CD4-positive, alpha-beta memory T cell (primary cell): Measurements from ENCODE around the gene PLIN4. TPM values are rescaled to one million over a fixed set of nuclear protein-coding genes. Genes with fewer than 3 reads are reported as not detected.

Source experiments
- CTCF ChIA-PET: fragments of 350-600 bp; sonication (Branson Sonifier 250); formaldehyde crosslinking; loops from one replicate; lab custom pipeline; 2021; ENCODE audit warnings: inconsistent platforms; ENCODE audit not compliant: partially characterized antibody; lab: Charles Lee
- POLR2A ChIA-PET: fragments of 350-600 bp; sonication (Branson Sonifier 250); formaldehyde crosslinking; loops from one replicate; lab custom pipeline; 2021; ENCODE audit not compliant: partially characterized antibody; lab: Charles Lee
- DNase-seq, 5 donors: peaks; one replicate each; pipeline versions ENCODE4 v3.0.0 to v3.0.0-alpha.2; 2020 to 2022; ENCODE audit warnings: mixed read lengths in 1 of 5
- H3K27ac ChIP-seq: one replicate; pipeline ENCODE4 v1.7.0; 2013; ENCODE audit warnings: low read depth, low read length
- H3K27me3 ChIP-seq: 2 replicates; pipeline ENCODE4 v1.7.0; 2013; ENCODE audit warnings: mild to moderate bottlenecking, low read length, moderate library complexity; ENCODE audit not compliant: insufficient read depth
- H3K36me3 ChIP-seq: 2 replicates; pipeline ENCODE4 v1.7.0; 2013; ENCODE audit warnings: mild to moderate bottlenecking, low read length, moderate library complexity; ENCODE audit not compliant: insufficient read depth
- H3K4me1 ChIP-seq: 2 replicates; pipeline ENCODE4 v1.7.0; 2013; ENCODE audit warnings: mild to moderate bottlenecking, low read length, moderate library complexity; ENCODE audit not compliant: insufficient read depth
- H3K4me3 ChIP-seq, 2 donors: one replicate each; pipeline ENCODE4 v1.7.0; 2013; ENCODE audit warnings: low read length in 2 of 2, mild to moderate bottlenecking in 1 of 2
- H3K9me3 ChIP-seq, 2 donors: one replicate each; pipeline ENCODE4 v1.7.0; 2013; ENCODE audit warnings: low read length in 2 of 2, control low read depth in 1 of 2; ENCODE audit not compliant: control insufficient read depth in 1 of 2
- H3K27ac Mint-ChIP-seq, 7 donors: one replicate each; pipeline ENCODE4 v1.8.0; 2020 to 2021; ENCODE audit warnings: mixed read lengths in 7 of 7, mild to moderate bottlenecking in 6 of 7, inconsistent platforms in 3 of 7, moderate library complexity in 3 of 7
- H3K27me3 Mint-ChIP-seq, 2 donors: one replicate each; pipeline ENCODE4 v1.8.0; 2020 to 2021; ENCODE audit warnings: mixed read lengths in 2 of 2
- H3K36me3 Mint-ChIP-seq, 2 donors: one replicate each; pipeline ENCODE4 v1.8.0; 2020 to 2021; ENCODE audit warnings: mixed read lengths in 2 of 2, inconsistent platforms in 1 of 2, mild to moderate bottlenecking in 1 of 2
- H3K4me1 Mint-ChIP-seq, 4 donors: one replicate each; pipeline ENCODE4 v1.8.0; 2020 to 2021; ENCODE audit warnings: mixed read lengths in 4 of 4, mild to moderate bottlenecking in 1 of 4
- H3K4me3 Mint-ChIP-seq, 8 donors: one replicate each; pipeline ENCODE4 v1.8.0; 2020 to 2021; ENCODE audit warnings: mixed read lengths in 8 of 8, mild to moderate bottlenecking in 7 of 8, moderate library complexity in 6 of 8, inconsistent platforms in 3 of 8
- H3K9me3 Mint-ChIP-seq, 8 donors: one replicate each; pipeline ENCODE4 v1.8.0; 2020 to 2021; ENCODE audit warnings: mixed read lengths in 8 of 8, mild to moderate bottlenecking in 5 of 8, inconsistent platforms in 3 of 8, moderate library complexity in 1 of 8
- intact Hi-C: fragments of 100-400 bp; cut with micrococcal nuclease; formaldehyde crosslinking; loops from one replicate; pipeline ENCODE4 v1.15.1; 2023
- polyA plus RNA-seq, 2 donors: library from polyadenylated mRNA; unstranded; fragments of 300-500 nt; fragmentation: Illumina TruSeq; gene quantifications; one replicate each; pipeline ENCODE4 v1.2.3, GENCODE V29; 2021
- total RNA-seq, 2 experiments: library from RNA; stranded (reverse); gene quantifications; one replicate each; pipeline ENCODE4 v1.2.3, GENCODE V29; 2021

PLIN4 gene
- total and polyA plus RNA-seq, 4 experiments from 2014 or later, result 0.14 to 0.22 (median 0.17) TPM; not detected in 1

GRCh38 chr19:4483385-4483784 lies 34.9 kb downstream of the PLIN4 start:
- Mint-ChIP-seq H3K27me3 (no peaks in the 10 kb centered on the region), H3K36me3 (peaks cover 14 to 20% of the 10 kb centered on the region in 2 donors), H3K9me3 (no peaks in the 10 kb centered on the region), H3K4me1 (peaks cover 0 to 4% (median 1%) of the 10 kb centered on the region in 4 donors), H3K4me3 (no peak overlapping the region), H3K27ac (peak overlapping the region in 2 of 7 donors; percentile 20 to 68)
- Histone ChIP-seq H3K27ac (no peak overlapping the region), H3K36me3 (peaks cover 7% of the 10 kb centered on the region), H3K9me3 (no peaks in the 10 kb centered on the region), H3K4me3 (no peak overlapping the region), H3K4me1 (no peaks in the 10 kb centered on the region), H3K27me3 (no peaks in the 10 kb centered on the region)
- ChIA-PET CTCF (interaction anchor here (0.7 kb wide), 1 partner anchor 12 kb away, joined by 4 read pairs; no protein-coding TSS in a partner anchor), POLR2A (no interaction called here)
- intact Hi-C loops, result no loop called here
- no peak for DNase-seq

DNA sequence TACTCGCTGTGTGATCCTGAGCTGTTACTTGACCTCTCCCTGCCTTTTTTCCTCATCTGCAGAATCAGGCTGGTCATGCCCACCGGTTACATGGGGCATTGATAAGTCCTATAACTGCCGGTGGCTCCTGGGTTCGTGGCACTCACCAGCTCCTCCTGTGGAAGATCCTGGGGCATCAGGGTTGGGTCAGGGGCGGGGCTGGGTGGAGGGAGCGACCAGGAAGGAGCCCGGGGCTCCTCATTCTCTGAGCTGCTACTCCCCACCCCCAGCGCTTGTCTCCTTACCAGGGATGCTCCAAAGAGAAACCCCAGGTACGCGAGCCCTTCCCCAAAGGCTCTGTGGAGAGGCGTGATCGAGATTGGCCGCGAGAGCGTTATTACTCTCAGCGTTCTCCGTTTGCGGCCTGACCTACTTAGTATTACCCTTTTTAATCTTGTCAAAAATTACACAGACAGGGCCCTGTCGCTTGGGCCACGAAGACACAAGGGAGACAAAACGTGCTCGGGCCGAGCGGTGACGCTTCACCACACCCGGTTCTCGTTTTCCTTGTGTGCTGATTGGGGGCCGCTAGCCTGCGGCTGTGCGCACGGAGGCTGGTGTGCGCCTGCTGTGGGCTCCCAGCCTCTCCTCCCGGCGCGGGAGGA lies 35.4 kb downstream of the PLIN4 start:
- H3K27ac Mint-ChIP-seq, result no peak overlapping the region
- ChIA-PET CTCF (no interaction called here), POLR2A (no interaction called here)
- H3K4me3 ChIP-seq, result no peak overlapping the region
- intact Hi-C loops, result no loop called here
- peaks cover 14 to 20% of the 10 kb centered on the region in 2 donors for H3K36me3 Mint-ChIP-seq
- no peak overlapping the region for H3K4me3 Mint-ChIP-seq
- H3K9me3 Mint-ChIP-seq, result no peaks in the 10 kb centered on the region
- no peaks in the 10 kb centered on the region for H3K4me1 ChIP-seq
- H3K27me3 Mint-ChIP-seq, result no peaks in the 10 kb centered on the region
- no peak for DNase-seq
- H3K36me3 ChIP-seq, result peaks cover 7% of the 10 kb centered on the region
- H3K27ac ChIP-seq, result no peak overlapping the region
- no peaks in the 10 kb centered on the region for H3K27me3 ChIP-seq
- H3K4me1 Mint-ChIP-seq, result peaks cover 0 to 4% (median 1%) of the 10 kb centered on the region in 4 donors
- no peaks in the 10 kb centered on the region for H3K9me3 ChIP-seq

- Mint-ChIP-seq H3K27me3 (no peaks in the 10 kb centered on the region), H3K4me3 (no peak overlapping the region), H3K9me3 (no peaks in the 10 kb centered on the region), H3K27ac (peak overlapping the region in 2 of 7 donors; percentile 15 to 31), H3K36me3 (peaks cover 11 to 15% of the 10 kb centered on the region in 2 donors), H3K4me1 (peaks cover 5 to 19% (median 11%) of the 10 kb centered on the region in 4 donors)
- DNase-seq, result no peak
- H3K9me3 ChIP-seq, result no peaks in the 10 kb centered on the region
- peaks cover 21% of the 10 kb centered on the region for H3K4me1 ChIP-seq
- peaks cover 4% of the 10 kb centered on the region for H3K36me3 ChIP-seq
- H3K27me3 ChIP-seq, result no peaks in the 10 kb centered on the region
- no peak overlapping the region for H3K27ac ChIP-seq
- ChIA-PET POLR2A (no interaction called here), CTCF (no interaction called here)
- no peak overlapping the region for H3K4me3 ChIP-seq
- intact Hi-C loops, result no loop called here
Measured at GRCh38 chr19:4477034-4477801, 41.1 kb downstream of the PLIN4 start.

DNA sequence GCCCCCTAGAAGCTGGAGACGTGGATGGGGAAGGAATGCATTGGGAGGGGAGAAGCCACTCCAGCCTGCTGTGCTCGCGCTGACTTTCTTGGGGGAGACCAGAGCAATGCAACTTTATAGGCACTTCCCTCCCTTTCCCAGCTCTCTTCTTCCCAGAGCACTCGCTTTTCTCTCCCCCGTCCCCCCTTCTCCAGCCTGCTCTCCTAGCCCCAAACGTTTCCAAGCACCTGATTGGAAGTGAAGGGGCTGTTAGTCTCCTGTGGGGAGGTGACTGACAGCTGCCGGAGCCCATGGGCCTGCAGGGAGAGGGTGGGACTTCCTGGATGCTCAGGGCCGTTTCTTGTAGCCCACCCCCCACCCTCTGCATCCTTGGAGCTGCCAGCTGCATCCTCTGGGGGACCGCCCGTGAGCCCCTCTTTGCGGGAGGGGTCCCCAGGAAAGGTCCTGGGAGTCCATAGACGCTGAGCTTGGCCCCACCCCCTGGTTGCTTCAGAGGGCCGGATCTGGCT lies 43.7 kb downstream of the PLIN4 start:
- Histone ChIP-seq H3K36me3 (peaks cover 4% of the 10 kb centered on the region), H3K9me3 (no peaks in the 10 kb centered on the region), H3K27ac (no peak overlapping the region), H3K4me3 (no peak overlapping the region), H3K4me1 (peaks cover 30% of the 10 kb centered on the region), H3K27me3 (no peaks in the 10 kb centered on the region)
- H3K36me3 Mint-ChIP-seq, result peaks cover 8 to 12% of the 10 kb centered on the region in 2 donors
- no peaks in the 10 kb centered on the region for H3K9me3 Mint-ChIP-seq
- H3K27ac Mint-ChIP-seq, result peak overlapping the region in 3 of 7 donors; percentile 46 to 84 (median 66)
- peaks cover 9 to 26% (median 16%) of the 10 kb centered on the region in 4 donors for H3K4me1 Mint-ChIP-seq
- intact Hi-C loops, result loop anchor here (5.0 kb wide), 1 partner anchor 712 kb away; the partner anchor contains the start of genes APBA3 and MRPL54
- H3K4me3 Mint-ChIP-seq, result peak overlapping the region in 7 of 8 donors; percentile 43 to 87 (median 61)
- no peaks in the 10 kb centered on the region for H3K27me3 Mint-ChIP-seq
- ChIA-PET CTCF (interaction anchor here (0.8 kb wide), 1 partner anchor 14 kb away, joined by 3 read pairs; no protein-coding TSS in a partner anchor), POLR2A (no interaction called here)
- DNase-seq, result no peak

GRCh38 chr19:4473763-4474513 lies 44.3 kb downstream of the PLIN4 start:
- no peak overlapping the region for H3K27ac ChIP-seq
- H3K9me3 Mint-ChIP-seq, result no peaks in the 10 kb centered on the region

GRCh38 chr19:4473011-4473762 lies 45.1 kb downstream of the PLIN4 start:
- CTCF ChIA-PET, result no interaction called here
- no peaks in the 10 kb centered on the region for H3K9me3 Mint-ChIP-seq
- H3K27ac Mint-ChIP-seq, result peak overlapping the region in 5 of 7 donors; percentile 35 to 80 (median 51)
- H3K4me3 Mint-ChIP-seq, result peak overlapping the region; percentile 37 to 87 (median 80)
- no peak for DNase-seq
- Histone ChIP-seq H3K4me1 (peaks cover 30% of the 10 kb centered on the region), H3K4me3 (peak overlapping the region; percentile 29 to 51), H3K9me3 (no peaks in the 10 kb centered on the region), H3K27me3 (no peaks in the 10 kb centered on the region), H3K27ac (peak overlapping the region; percentile 46), H3K36me3 (peaks cover 4% of the 10 kb centered on the region)
- POLR2A ChIA-PET, result interaction anchor here (0.7 to 3.6 kb wide), 4 partner anchors 16 to 496 kb away, joined by 3 to 50 read pairs (median 3); partner anchors contain the start of genes KDM4B, UBXN6 and YJU2
- H3K4me1 Mint-ChIP-seq, result peaks cover 9 to 26% (median 16%) of the 10 kb centered on the region in 4 donors
- H3K27me3 Mint-ChIP-seq, result no peaks in the 10 kb centered on the region
- intact Hi-C loops, result loop anchor here (5.0 kb wide), 1 partner anchor 711 kb away; the partner anchor contains the start of genes APBA3 and MRPL54
- peaks cover 8 to 12% of the 10 kb centered on the region in 2 donors for H3K36me3 Mint-ChIP-seq

More at GRCh38 chr19:4473763-4474513, 44.3 kb downstream of the PLIN4 start:
- peaks cover 8 to 12% of the 10 kb centered on the region in 2 donors for H3K36me3 Mint-ChIP-seq
- Histone ChIP-seq H3K27me3 (no peaks in the 10 kb centered on the region), H3K4me1 (peaks cover 30% of the 10 kb centered on the region), H3K9me3 (no peaks in the 10 kb centered on the region), H3K4me3 (no peak overlapping the region), H3K36me3 (peaks cover 4% of the 10 kb centered on the region)
- peak overlapping the region in 5 of 7 donors; percentile 46 to 86 (median 51) for H3K27ac Mint-ChIP-seq
- DNase-seq, result no peak
- ChIA-PET CTCF (interaction anchor here (0.8 kb wide), 1 partner anchor 13 kb away, joined by 3 read pairs; no protein-coding TSS in a partner anchor), POLR2A (interaction anchor here (1.3 kb wide), 1 partner anchor 495 kb away, joined by 3 read pairs; the partner anchor contains the start of gene KDM4B)
- intact Hi-C loops, result loop anchor here (5.0 kb wide), 1 partner anchor 712 kb away; the partner anchor contains the start of genes APBA3 and MRPL54
- no peaks in the 10 kb centered on the region for H3K27me3 Mint-ChIP-seq
- peaks cover 9 to 26% (median 16%) of the 10 kb centered on the region in 4 donors for H3K4me1 Mint-ChIP-seq
- peak overlapping the region; percentile 43 to 87 (median 69) for H3K4me3 Mint-ChIP-seq
